ENCODE measurements around the gene TMEM59. TPM values are rescaled to one million over a fixed set of nuclear protein-coding genes. Genes with fewer than 3 reads are reported as not detected.

TMEM59 gene
- total and polyA plus RNA-seq, 2 of the 8 experiments (the other 6 are each of a cell fraction or from before 2014, with no cell fraction given), result 116 to 139 TPM

DNA sequence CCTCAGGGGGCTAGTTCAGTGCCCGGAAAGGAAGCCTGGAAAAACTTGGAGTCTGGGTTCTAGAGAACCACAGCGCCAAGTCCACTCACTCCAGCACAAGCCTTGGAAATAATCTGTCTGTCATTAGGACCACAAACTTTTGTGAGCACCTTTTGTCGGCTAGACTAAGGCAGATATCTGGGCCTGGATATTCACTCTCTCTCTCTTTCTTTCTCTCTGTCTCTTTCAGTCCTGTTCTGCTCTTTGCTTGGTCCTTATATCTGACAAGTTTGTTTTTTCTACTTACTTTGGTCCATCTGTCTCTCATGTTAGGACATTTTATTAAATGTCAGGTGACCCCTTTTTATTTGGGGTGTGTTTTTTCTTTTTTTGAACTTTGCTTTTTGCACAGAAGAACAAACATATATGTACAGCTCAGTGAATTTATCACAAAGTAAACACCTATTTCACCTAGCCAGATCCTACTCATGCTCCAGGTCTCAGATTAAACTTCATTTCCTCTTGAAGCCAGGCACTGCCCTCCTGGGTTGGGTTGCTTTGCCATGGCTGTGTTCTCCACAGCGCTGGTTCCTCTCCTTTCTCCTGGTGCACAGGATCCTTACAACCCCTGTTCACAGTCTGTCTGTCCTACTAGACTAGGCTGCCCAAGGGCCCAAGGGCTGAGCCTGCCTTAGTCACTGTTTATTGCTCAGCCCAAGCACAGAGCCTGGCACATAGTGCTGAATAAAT is 41.2 kb upstream of the TMEM59 start:
- Histone ChIP-seq H2BK15ac (ENCODE audit: low read length) (no peak overlapping the region), H3K4me3 (ENCODE audit: extremely low read depth in 1 of 4, insufficient read depth in 2 of 4, low read depth in 3 of 4, low read length in 4 of 4) (no peak overlapping the region), H3K4ac (replicated peaks; ENCODE audit: insufficient read length, low read depth, low read length) (no peak overlapping the region), H3K79me2 (ENCODE audit: control insufficient read depth in 1 of 2, insufficient read depth in 2 of 2, low read length in 2 of 2) (no peaks in the 10 kb centered on the region), H2BK5ac (ENCODE audit: low read depth, low read length) (no peak overlapping the region), H3K27me3 (replicated peaks in 1 of 4; ENCODE audit: control insufficient read depth in 3 of 4, extremely low read depth in 1 of 4, insufficient read depth in 3 of 4, low read length in 3 of 4) (no peaks in the 10 kb centered on the region), H3K36me3 (ENCODE audit: control insufficient read depth in 2 of 4, insufficient read depth in 4 of 4, low read length in 3 of 4) (no peaks in the 10 kb centered on the region), H3K27ac (ENCODE audit: low read depth, low read length) (no peak overlapping the region), H2BK120ac (replicated peaks; ENCODE audit: low read depth, low read length) (no peak overlapping the region), H4K8ac (ENCODE audit: extremely low read depth, insufficient read depth, low read length) (no peak overlapping the region), H3K56ac (replicated peaks; ENCODE audit: insufficient read length, low read depth, low read length) (no peak overlapping the region), H3K14ac (ENCODE audit: insufficient read length) (no peak overlapping the region), H4K5ac (ENCODE audit: insufficient read length, low read depth, low read length) (no peak overlapping the region), H2BK20ac (ENCODE audit: low read length) (no peak overlapping the region), H2AK5ac (ENCODE audit: low read depth, low read length) (no peak overlapping the region), H3K4me2 (ENCODE audit: insufficient read depth in 1 of 2, low read depth in 2 of 2, low read length in 2 of 2) (no peak overlapping the region), H3K23me2 (ENCODE audit: low read depth, low read length) (no peaks in the 10 kb centered on the region), H4K91ac (replicated peaks; ENCODE audit: insufficient read length, low read length) (no peak overlapping the region), H3K79me1 (ENCODE audit: low read depth, low read length) (no peaks in the 10 kb centered on the region), H2BK12ac (ENCODE audit: low read depth, low read length) (no peak overlapping the region), H3K23ac (ENCODE audit: insufficient read length) (no peak overlapping the region), H3K4me1 (replicated peaks in 1 of 4; ENCODE audit: control insufficient read depth in 3 of 4, insufficient read depth in 4 of 4, low read length in 3 of 4) (no peaks in the 10 kb centered on the region; a peak in 1 of 7 replicates), H3K9me3 (ENCODE audit: insufficient read depth in 2 of 2, low read depth in 1 of 2, low read length in 1 of 2) (no peaks in the 10 kb centered on the region), H4K20me1 (replicated peaks in 1 of 2; ENCODE audit: control insufficient read depth in 1 of 2, insufficient read depth in 2 of 2, low read length in 2 of 2) (no peaks in the 10 kb centered on the region), H2AFZ (ENCODE audit: low read length) (no peak overlapping the region), H3K9ac (replicated peaks in 1 of 4; ENCODE audit: extremely low read depth in 1 of 4, low read depth in 3 of 4, low read length in 3 of 4) (no peak overlapping the region), H3K18ac (ENCODE audit: extremely low read depth, low read length) (no peak overlapping the region)
- ChIA-PET CTCF (ENCODE audit: partially characterized antibody) (interaction anchor here (0.7 to 1.5 kb wide), 5 partner anchors 9 to 28 kb away, joined by 3 to 5 read pairs (median 4); no protein-coding TSS in a partner anchor), POLR2A (ENCODE audit: partially characterized antibody) (interaction anchor here (0.6 kb wide), 3 partner anchors 126 to 433 kb away, joined by 4 to 5 read pairs (median 4); no protein-coding TSS in a partner anchor)
- DNase-seq (ENCODE audit: low read depth in 1 of 2, low spot score in 2 of 2), result no peak
- FAIRE-seq, result no peak
- 88% methylated on average over 4 of the region's 4 CpGs; no CpG with 5 or more reads in 1 of the 2 experiments for WGBS, 2 experiments (ENCODE audit: extremely low coverage in 1 of 2, insufficient coverage in 1 of 2, insufficient read length in 1 of 2, insufficient replicate concordance in 2 of 2, low coverage in 1 of 2, low lambda C conversion rate in 2 of 2, missing lambda C conversion rate in 1 of 2)
- TF ChIP-seq HDAC2 (IDR thresholded peaks at IDR 0.05; ENCODE audit: borderline replicate concordance in 1 of 2, low read depth in 2 of 2, low read length in 2 of 2) (no peak), NRF1 (IDR thresholded peaks at IDR 0.05; ENCODE audit: low read depth, low read length) (no peak), CEBPB (IDR thresholded peaks at IDR 0.05; ENCODE audit: low read depth, low read length) (no peak), TCF12 (IDR thresholded peaks at IDR 0.05; ENCODE audit: low read depth, low read length) (no peak), TAF7 (optimal IDR thresholded peaks at IDR 0.05; ENCODE audit: borderline replicate concordance, low read depth, low read length) (no peak), BCL11A (IDR thresholded peaks at IDR 0.05; ENCODE audit: low read depth in 2 of 2, low read length in 2 of 2) (no peak), POU5F1 (IDR thresholded peaks at IDR 0.05; ENCODE audit: low read depth, low read length) (no peak), EGR1 (IDR thresholded peaks at IDR 0.05; ENCODE audit: borderline replicate concordance, low read depth, low read length) (no peak), RFX5 (IDR thresholded peaks at IDR 0.05; ENCODE audit: borderline replicate concordance, low read depth, low read length) (no peak), CHD2 (IDR thresholded peaks at IDR 0.05; ENCODE audit: low read length) (no peak), GTF2F1 (IDR thresholded peaks at IDR 0.05; ENCODE audit: borderline replicate concordance, low read depth, low read length) (no peak), RAD21 (IDR thresholded peaks at IDR 0.05 in 1 of 2, conservative IDR thresholded peaks at IDR 0.05 in 1 of 2; ENCODE audit: low read depth in 2 of 2, low read length in 2 of 2) (no peak), BACH1 (IDR thresholded peaks at IDR 0.05; ENCODE audit: low read length) (no peak)
